T-helper 1 cell treated with Interleukin-12 subunit alpha and Interleukin-12 subunit beta and Interleukin-4 antibody, amounts not matched to agents 30 μg/mL and 1 μg/mL, for 36 hours (primary cell): Measurements from ENCODE around the gene HBP1.
"Not testable (repeated sequence)": the region's sequence is repeated elsewhere in the genome, so short reads cannot be mapped to it uniquely, and the experiment has no call there.

Experiments
- H3K27ac Mint-ChIP-seq: one replicate; pipeline ENCODE4 v1.8.0; 2021; ENCODE audit warnings: mild to moderate bottlenecking, mixed read lengths
- H3K27me3 Mint-ChIP-seq: one replicate; pipeline ENCODE4 v1.8.0; 2021; ENCODE audit warnings: low read depth, mixed read lengths
- H3K36me3 Mint-ChIP-seq: one replicate; pipeline ENCODE4 v1.8.0; 2021; ENCODE audit warnings: low read depth, mixed read lengths
- H3K4me1 Mint-ChIP-seq: one replicate; pipeline ENCODE4 v1.8.0; 2021; ENCODE audit warnings: low read depth, mixed read lengths
- H3K4me3 Mint-ChIP-seq: one replicate; pipeline ENCODE4 v1.8.0; 2021; ENCODE audit warnings: mild to moderate bottlenecking, moderate library complexity, mixed read lengths
- H3K9me3 Mint-ChIP-seq: one replicate; pipeline ENCODE4 v1.8.0; 2021; ENCODE audit warnings: mixed read lengths

The HBP1 gene

DNA sequence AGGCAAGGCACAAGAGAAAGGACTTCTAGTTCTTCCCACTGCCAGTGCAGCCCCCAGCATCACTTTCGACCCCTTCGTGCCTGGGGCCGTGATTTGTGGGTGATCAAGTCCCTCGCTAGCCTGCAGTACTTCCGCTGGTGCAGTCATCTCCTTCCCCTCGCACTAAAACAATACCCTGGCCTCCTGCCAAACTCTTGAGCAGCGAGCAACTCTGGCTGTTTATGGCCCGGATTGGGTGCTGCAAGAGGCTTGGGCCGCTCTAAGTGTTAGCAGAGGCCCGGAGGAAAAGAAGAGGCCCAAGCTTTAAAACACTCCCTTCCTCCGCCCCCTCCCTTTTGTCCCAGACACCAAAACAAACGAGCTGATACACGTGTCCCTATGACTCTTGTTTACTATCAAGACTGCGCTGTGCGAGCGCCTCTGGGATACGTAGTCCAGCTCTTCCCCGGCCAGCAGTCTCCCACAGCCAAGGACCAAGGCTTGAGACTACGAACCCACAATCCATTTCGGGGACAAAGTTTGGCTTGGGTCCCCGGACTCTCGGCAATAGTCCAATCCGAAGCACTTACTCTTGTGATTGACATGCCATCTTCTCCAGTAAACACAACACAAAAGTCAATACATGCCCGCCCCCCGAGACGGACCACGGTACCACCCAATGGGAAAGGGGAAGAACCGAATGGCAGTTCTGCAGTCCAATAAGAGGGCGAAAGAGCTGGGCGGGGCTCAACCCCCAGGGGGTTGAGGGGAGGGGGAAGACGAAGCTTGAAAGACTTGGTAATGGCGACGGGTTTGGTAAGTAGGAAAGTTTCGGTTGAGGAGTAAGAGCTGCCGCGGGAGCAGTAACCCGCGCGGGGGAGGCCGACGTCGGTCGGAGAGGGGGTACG, at the start of gene HBP1:
Gene HBP1 (plus strand): TSS at position 771 of the 887 bp plus-strand sequence. CDS start 10,891 bp downstream, outside the sequence.
- Mint-ChIP-seq H3K4me3 (peak within 1 kb of the TSS; percentile 98), H3K4me1 (peaks cover 29% of the 10 kb centered on the region), H3K36me3 (peaks cover 2% of the 10 kb centered on the region), H3K9me3 (no peaks in the 10 kb centered on the region), H3K27ac (peak within 1 kb of the TSS; percentile 99), H3K27me3 (peaks cover 25% of the 10 kb centered on the region)

DNA sequence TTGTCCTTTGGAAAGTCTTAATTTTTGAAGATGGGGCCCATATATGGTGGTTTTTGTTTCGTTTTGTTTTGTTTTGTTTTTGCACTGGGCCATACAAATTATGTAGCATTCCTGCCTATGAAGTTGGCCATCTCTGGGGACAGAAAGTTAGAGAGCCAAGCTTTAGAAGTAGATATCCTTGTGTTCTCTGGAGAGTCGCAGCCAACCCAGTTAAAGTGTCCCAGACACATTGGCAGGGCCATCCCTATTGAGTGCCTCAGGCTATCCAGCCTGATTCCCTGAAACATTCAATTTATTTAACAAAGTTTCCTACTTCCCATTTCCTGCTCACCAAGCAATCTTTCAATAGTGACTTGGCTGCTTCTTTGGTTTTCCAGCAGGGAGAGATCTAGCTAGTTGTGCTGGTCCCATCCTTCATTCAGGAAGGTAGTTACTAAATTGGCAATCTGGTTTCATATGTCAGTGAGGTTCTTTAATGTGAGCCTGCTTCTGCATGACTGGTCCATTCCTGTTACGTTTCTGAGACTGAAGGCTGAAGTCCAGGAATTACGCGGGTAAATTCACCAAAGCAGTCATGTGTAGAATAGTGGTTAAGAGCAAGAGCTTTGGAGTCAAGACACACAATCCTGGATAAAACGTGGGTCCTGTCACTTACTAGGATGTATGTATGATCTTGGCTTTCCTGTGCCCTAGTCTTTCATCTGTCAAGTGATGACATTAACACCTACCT, 49.3 kb upstream of the HBP1 start:
- Mint-ChIP-seq H3K4me1 (no peaks in the 10 kb centered on the region), H3K4me3 (no peak overlapping the region), H3K9me3 (no peaks in the 10 kb centered on the region), H3K27me3 (peaks cover 9% of the 10 kb centered on the region), H3K36me3 (no peaks in the 10 kb centered on the region), H3K27ac (no peak overlapping the region)

DNA sequence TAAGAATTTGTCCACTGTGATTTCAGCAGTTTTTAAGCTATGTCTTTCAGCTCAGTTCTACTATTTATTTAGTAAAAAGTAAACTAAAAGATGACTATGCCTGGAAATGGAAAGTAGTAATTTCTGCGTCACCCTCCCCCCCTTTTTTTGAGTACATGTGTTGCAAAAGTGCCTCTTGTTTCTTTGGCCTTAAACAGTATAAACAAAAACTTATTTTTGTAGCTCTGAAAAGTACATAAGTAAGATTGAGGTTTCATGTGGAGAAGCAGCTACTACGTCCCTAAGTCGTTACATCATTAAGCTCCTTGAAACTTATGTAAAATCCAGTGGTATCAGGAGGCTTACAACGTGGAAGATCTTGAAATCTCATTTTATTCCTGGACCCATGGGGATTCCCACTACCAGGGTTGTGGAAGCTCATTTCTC, 46.3 kb upstream of the HBP1 start:
- no peaks in the 10 kb centered on the region for H3K27me3 Mint-ChIP-seq
- H3K27ac Mint-ChIP-seq, result no peak overlapping the region
- H3K4me1 Mint-ChIP-seq, result peaks cover 19% of the 10 kb centered on the region
- H3K36me3 Mint-ChIP-seq, result peaks cover 3% of the 10 kb centered on the region
- H3K4me3 Mint-ChIP-seq, result no peak overlapping the region
- no peaks in the 10 kb centered on the region for H3K9me3 Mint-ChIP-seq

- Mint-ChIP-seq H3K4me3 (no peak overlapping the region), H3K36me3 (peaks cover 3% of the 10 kb centered on the region), H3K9me3 (no peaks in the 10 kb centered on the region), H3K27ac (no peak overlapping the region), H3K27me3 (no peaks in the 10 kb centered on the region), H3K4me1 (peaks cover 23% of the 10 kb centered on the region)
These were observed 45.4 kb upstream of the HBP1 start for GRCh38 chr7:107123392-107123791.

GRCh38 chr7:107125475-107125874, 43.3 kb upstream of the HBP1 start:
- Mint-ChIP-seq H3K9me3 (no peaks in the 10 kb centered on the region), H3K27me3 (no peaks in the 10 kb centered on the region), H3K27ac (peak overlapping the region; percentile 94), H3K4me1 (peaks cover 25% of the 10 kb centered on the region), H3K36me3 (peaks cover 5% of the 10 kb centered on the region), H3K4me3 (peak overlapping the region; percentile 76)

GRCh38 chr7:107128217-107128616, 40.6 kb upstream of the HBP1 start:
- Mint-ChIP-seq H3K4me3 (no peak overlapping the region), H3K36me3 (peaks cover 5% of the 10 kb centered on the region), H3K27ac (peak overlapping the region; percentile 27), H3K27me3 (peaks cover 9% of the 10 kb centered on the region), H3K9me3 (no peaks in the 10 kb centered on the region), H3K4me1 (peaks cover 25% of the 10 kb centered on the region)

- peaks cover 25% of the 10 kb centered on the region for H3K4me1 Mint-ChIP-seq
- H3K4me3 Mint-ChIP-seq, result no peak overlapping the region
- H3K36me3 Mint-ChIP-seq, result peaks cover 5% of the 10 kb centered on the region
- no peak overlapping the region for H3K27ac Mint-ChIP-seq
- peaks cover 9% of the 10 kb centered on the region for H3K27me3 Mint-ChIP-seq
- no peaks in the 10 kb centered on the region for H3K9me3 Mint-ChIP-seq
These were observed 40.1 kb upstream of the HBP1 start for GRCh38 chr7:107128748-107129147.

- Mint-ChIP-seq H3K9me3 (no peaks in the 10 kb centered on the region), H3K4me1 (peaks cover 18% of the 10 kb centered on the region), H3K27ac (no peak overlapping the region), H3K36me3 (peaks cover 2% of the 10 kb centered on the region), H3K27me3 (peaks cover 22% of the 10 kb centered on the region), H3K4me3 (no peak overlapping the region)
These were observed 38.1 kb upstream of the HBP1 start for GRCh38 chr7:107130487-107131220.

GRCh38 chr7:107133396-107133795, 35.4 kb upstream of the HBP1 start:
- peaks cover 2% of the 10 kb centered on the region for H3K36me3 Mint-ChIP-seq

GRCh38 chr7:107138696-107139420, 29.9 kb upstream of the HBP1 start:
- Mint-ChIP-seq H3K4me1 (no peaks in the 10 kb centered on the region), H3K27me3 (peaks cover 45% of the 10 kb centered on the region), H3K27ac (no peak overlapping the region), H3K4me3 (no peak overlapping the region), H3K36me3 (no peaks in the 10 kb centered on the region), H3K9me3 (no peaks in the 10 kb centered on the region)

More at GRCh38 chr7:107133396-107133795, 35.4 kb upstream of the HBP1 start:
- peaks cover 40% of the 10 kb centered on the region for H3K27me3 Mint-ChIP-seq
- H3K4me1 Mint-ChIP-seq, result peaks cover 2% of the 10 kb centered on the region
- H3K27ac Mint-ChIP-seq, result no peak overlapping the region
- H3K4me3 Mint-ChIP-seq, result no peak overlapping the region
- no peaks in the 10 kb centered on the region for H3K9me3 Mint-ChIP-seq

DNA sequence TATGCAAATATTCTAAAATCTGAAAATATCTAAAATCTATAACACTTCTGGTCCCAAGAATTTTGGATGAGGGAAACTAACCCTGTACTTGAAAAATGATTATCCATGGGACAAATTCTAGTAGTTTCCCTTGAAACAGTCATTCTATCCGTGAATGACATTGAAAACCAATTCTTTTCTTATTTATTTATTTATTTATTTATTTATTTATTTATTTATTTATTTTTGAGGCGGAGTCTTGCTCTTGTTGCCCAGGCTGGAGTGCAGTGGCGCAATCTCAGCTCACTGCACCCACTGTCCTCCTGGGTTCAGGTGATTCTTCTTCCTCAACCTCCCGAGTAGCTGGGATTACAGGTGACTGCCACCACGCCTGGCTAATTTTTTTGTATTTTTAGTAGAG, 24.9 kb upstream of the HBP1 start:
- not testable (repeated sequence) for H3K36me3 Mint-ChIP-seq, H3K4me1 Mint-ChIP-seq, H3K4me3 Mint-ChIP-seq, H3K27ac Mint-ChIP-seq, H3K9me3 Mint-ChIP-seq
- peaks cover 13% of the 10 kb centered on the region for H3K27me3 Mint-ChIP-seq

- Mint-ChIP-seq H3K27me3 (no peaks in the 10 kb centered on the region), H3K4me1 (no peaks in the 10 kb centered on the region), H3K9me3 (no peaks in the 10 kb centered on the region), H3K36me3 (no peaks in the 10 kb centered on the region), H3K27ac (no peak overlapping the region), H3K4me3 (no peak overlapping the region)
These were observed 23.6 kb upstream of the HBP1 start for GRCh38 chr7:107145067-107145838.
